GM23338 (cell line): ENCODE measurements around the gene FNDC7. TPM values are rescaled to one million over a fixed set of nuclear protein-coding genes. Genes with fewer than 3 reads are reported as not detected.

ENCODE experiments used
- ATAC-seq: fragments of 200-7000 bp; cut with Tn5 transposase; 3 replicates; pipeline ENCODE4 v1.9.1; 2020
- DNase-seq: peaks from one replicate; pipeline ENCODE4 v3.0.0-alpha.2; 2015; ENCODE audit warnings: low spot score
- H2AFZ ChIP-seq: fragments of 200-600 bp; sonication (generic); 2 replicates; pipeline ENCODE4 v1.8.0; 2016; ENCODE audit warnings: antibody characterized with exemption, mild to moderate bottlenecking, moderate library complexity
- H3F3A ChIP-seq: fragments of 200-600 bp; sonication (generic); replicated peaks from 2 replicates; pipeline ENCODE4 v1.8.0; 2017; ENCODE audit warnings: antibody characterized with exemption, mixed run types, low read depth
- H3K27ac ChIP-seq: fragments of 200-600 bp; sonication (generic); 2 replicates; pipeline ENCODE4 v1.6.1; 2016; ENCODE audit warnings: low read depth
- H3K27me3 ChIP-seq: fragments of 200-600 bp; sonication (generic); 2 replicates; pipeline ENCODE4 v1.8.0; 2016; ENCODE audit warnings: mild to moderate bottlenecking, mixed run types, moderate library complexity; ENCODE audit not compliant: insufficient read depth
- H3K36me3 ChIP-seq: fragments of 200-600 bp; sonication (generic); 2 replicates; pipeline ENCODE4 v1.8.0; 2016; ENCODE audit warnings: mild to moderate bottlenecking; ENCODE audit not compliant: insufficient read depth
- H3K4me1 ChIP-seq: fragments of 200-600 bp; sonication (generic); 2 replicates; pipeline ENCODE4 v1.8.0; 2016; ENCODE audit warnings: mild to moderate bottlenecking, moderate library complexity; ENCODE audit not compliant: insufficient read depth
- H3K4me2 ChIP-seq: fragments of 200-600 bp; sonication (generic); 2 replicates; pipeline ENCODE4 v1.7.1; 2017; ENCODE audit warnings: mixed run types
- H3K4me3 ChIP-seq: fragments of 200-600 bp; sonication (generic); 2 replicates; pipeline ENCODE4 v1.6.1; 2016; ENCODE audit warnings: mixed run types
- H3K79me2 ChIP-seq: fragments of 200-600 bp; sonication (generic); replicated peaks from 2 replicates; pipeline ENCODE4 v1.8.0; 2017; ENCODE audit warnings: mild to moderate bottlenecking; ENCODE audit not compliant: insufficient read depth
- H3K9me2 ChIP-seq: fragments of 200-600 bp; sonication (generic); 2 replicates; pipeline ENCODE4 v1.8.0; 2017; ENCODE audit not compliant: insufficient read depth
- H4K20me1 ChIP-seq: fragments of 200-600 bp; sonication (generic); replicated peaks from 2 replicates; pipeline ENCODE4 v1.8.0; 2017; ENCODE audit warnings: mild to moderate bottlenecking; ENCODE audit not compliant: insufficient read depth
- H3K27ac Mint-ChIP-seq: 2 replicates; pipeline ENCODE4 v1.8.0; 2020; ENCODE audit warnings: inconsistent platforms, mild to moderate bottlenecking, moderate library complexity, mixed read lengths
- H3K27me3 Mint-ChIP-seq: 3 replicates; pipeline ENCODE4 v1.8.0; 2022; ENCODE audit warnings: low read depth, mild to moderate bottlenecking, moderate library complexity, mixed read lengths, inconsistent platforms; ENCODE audit not compliant: insufficient read depth, poor library complexity
- H3K36me3 Mint-ChIP-seq: 3 replicates; pipeline ENCODE4 v1.8.0; 2021; ENCODE audit warnings: low read depth, mild to moderate bottlenecking, inconsistent platforms, moderate library complexity, mixed read lengths
- H3K4me1 Mint-ChIP-seq: 3 replicates; pipeline ENCODE4 v1.8.0; 2020; ENCODE audit warnings: mild to moderate bottlenecking, inconsistent platforms, mixed read lengths
- H3K4me3 Mint-ChIP-seq: 3 replicates; pipeline ENCODE4 v1.8.0; 2021; ENCODE audit warnings: moderate library complexity, mild to moderate bottlenecking, inconsistent platforms, mixed read lengths
- H3K9me3 Mint-ChIP-seq: 3 replicates; pipeline ENCODE4 v1.8.0; 2020; ENCODE audit warnings: moderate library complexity, mild to moderate bottlenecking, inconsistent platforms, mixed read lengths
- EZH2 ChIP-seq: fragments of 200-600 bp; sonication (generic); IDR thresholded peaks from one replicate; pipeline ENCODE4 v1.8.0; 2017; ENCODE audit warnings: antibody characterized with exemption, mild to moderate bottlenecking, low read depth; ENCODE audit not compliant: unreplicated experiment
- EZH2phosphoT487 ChIP-seq: fragments of 200-600 bp; sonication (generic); IDR thresholded peaks from one replicate; pipeline ENCODE4 v1.8.1; 2018; ENCODE audit warnings: antibody characterized with exemption; ENCODE audit not compliant: unreplicated experiment
- JUNB ChIP-seq: IDR thresholded peaks from one replicate; pipeline ENCODE4 v1.6.1; 2016; ENCODE audit warnings: antibody characterized with exemption; ENCODE audit not compliant: unreplicated experiment
- NANOG ChIP-seq: IDR thresholded peaks from 2 replicates; pipeline ENCODE4 v1.6.1; 2016; ENCODE audit warnings: antibody characterized with exemption, borderline replicate concordance
- STAT1 ChIP-seq: IDR thresholded peaks from one replicate; pipeline ENCODE4 v1.6.1; 2016; ENCODE audit warnings: antibody characterized with exemption; ENCODE audit not compliant: unreplicated experiment
- ZNF114 ChIP-seq: fragments of 250-450 bp; sonication (Bioruptor Pico); IDR thresholded peaks from 2 replicates; pipeline ENCODE4 v1.5.0; 2020; ENCODE audit warnings: mild to moderate bottlenecking, moderate library complexity
- ZNF331 ChIP-seq: fragments of 250-450 bp; sonication (Bioruptor Pico); IDR thresholded peaks from 2 replicates; pipeline ENCODE4 v1.5.0; 2020; ENCODE audit warnings: low read depth, mild to moderate bottlenecking, moderate library complexity
- polyA plus RNA-seq: library from polyadenylated mRNA; unstranded; fragments of >200 nt; fragmentation: Nextera tagmentation; extraction: Ambion mirVana; gene quantifications from 2 replicates; pipeline ENCODE4 v1.2.1, GENCODE V29; 2016
- total RNA-seq: library from RNA; depleted of rRNA; stranded (reverse); fragments of >200 nt; shearing (Covaris generic); gene quantifications from 2 replicates; pipeline ENCODE4 v1.2.3, GENCODE V29; 2014
- TF ChIP-seq, protein P1 (sequence below), 2 experiments: fragments of 200-600 bp in 1 of 2; sonication (generic) in 1 of 2; conservative IDR thresholded peaks; 2 replicates each; pipeline versions ENCODE4 v1.5.1 to v1.6.1; 2016 to 2017; ENCODE audit warnings: antibody characterized with exemption in 2 of 2, low read depth in 2 of 2, mild to moderate bottlenecking in 2 of 2, moderate library complexity in 1 of 2
- TF ChIP-seq, protein P2 (sequence below): IDR thresholded peaks from one replicate; pipeline ENCODE4 v1.6.1; 2018; ENCODE audit warnings: antibody characterized with exemption; ENCODE audit not compliant: unreplicated experiment
- TF ChIP-seq, protein P3 (sequence below): fragments of 250-450 bp; sonication (Bioruptor Pico); IDR thresholded peaks from 2 replicates; pipeline ENCODE4 v1.5.0; 2020; ENCODE audit warnings: mild to moderate bottlenecking, moderate library complexity

Gene FNDC7
- total and polyA plus RNA-seq, 2 experiments from 2014 or later = 0.06 to 0.28 TPM

DNA sequence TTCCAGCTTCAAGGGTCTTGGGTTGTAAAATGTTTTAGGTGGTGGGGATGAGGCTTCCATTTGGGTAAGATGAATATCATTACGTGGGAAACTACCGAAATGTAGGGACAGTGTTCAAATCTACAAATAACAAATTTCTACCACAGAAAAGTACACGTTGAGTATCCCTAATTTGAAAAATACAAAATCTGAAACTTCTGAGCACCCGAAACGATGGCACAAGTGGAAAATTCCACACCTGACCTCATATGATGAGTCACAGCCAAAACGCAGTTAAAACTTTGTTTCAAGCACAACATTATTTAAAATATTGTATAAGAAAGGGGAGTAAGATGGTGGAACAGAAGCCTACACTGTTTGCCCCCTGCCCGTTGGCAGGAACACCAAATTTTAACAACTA lies 43.0 kb upstream of the FNDC7 start (continued):
- TF ChIP-seq, protein P1, sequence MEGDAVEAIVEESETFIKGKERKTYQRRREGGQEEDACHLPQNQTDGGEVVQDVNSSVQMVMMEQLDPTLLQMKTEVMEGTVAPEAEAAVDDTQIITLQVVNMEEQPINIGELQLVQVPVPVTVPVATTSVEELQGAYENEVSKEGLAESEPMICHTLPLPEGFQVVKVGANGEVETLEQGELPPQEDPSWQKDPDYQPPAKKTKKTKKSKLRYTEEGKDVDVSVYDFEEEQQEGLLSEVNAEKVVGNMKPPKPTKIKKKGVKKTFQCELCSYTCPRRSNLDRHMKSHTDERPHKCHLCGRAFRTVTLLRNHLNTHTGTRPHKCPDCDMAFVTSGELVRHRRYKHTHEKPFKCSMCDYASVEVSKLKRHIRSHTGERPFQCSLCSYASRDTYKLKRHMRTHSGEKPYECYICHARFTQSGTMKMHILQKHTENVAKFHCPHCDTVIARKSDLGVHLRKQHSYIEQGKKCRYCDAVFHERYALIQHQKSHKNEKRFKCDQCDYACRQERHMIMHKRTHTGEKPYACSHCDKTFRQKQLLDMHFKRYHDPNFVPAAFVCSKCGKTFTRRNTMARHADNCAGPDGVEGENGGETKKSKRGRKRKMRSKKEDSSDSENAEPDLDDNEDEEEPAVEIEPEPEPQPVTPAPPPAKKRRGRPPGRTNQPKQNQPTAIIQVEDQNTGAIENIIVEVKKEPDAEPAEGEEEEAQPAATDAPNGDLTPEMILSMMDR (conservative IDR thresholded peaks at IDR 0.05; ENCODE audit: low read depth in 2 of 2) = no peak
- TF ChIP-seq EZH2 (no peak), ZNF331 (CRISPR knock-in tag) (no peak), EZH2phosphoT487 (no peak)

GRCh38 chr1:108670131-108670773 lies 42.5 kb upstream of the FNDC7 start:
- DNase-seq (no peak), ATAC-seq (no peak)
- H3K4me3 Mint-ChIP-seq = no peak overlapping the region
- H3K36me3 Mint-ChIP-seq = peaks cover 10% of the 10 kb centered on the region
- Histone ChIP-seq H3K79me2 (no peaks in the 10 kb centered on the region), H3K4me1 (no peaks in the 10 kb centered on the region), H3F3A (no peaks in the 10 kb centered on the region), H2AFZ (no peak overlapping the region), H3K4me3 (no peak overlapping the region), H3K4me2 (no peak overlapping the region), H3K27me3 (no peaks in the 10 kb centered on the region), H3K27ac (no peak overlapping the region), H3K36me3 (no peaks in the 10 kb centered on the region), H3K9me2 (no peaks in the 10 kb centered on the region), H4K20me1 (no peaks in the 10 kb centered on the region)
- no peaks in the 10 kb centered on the region; the same call in 2 of the 3 replicates for H3K4me1 Mint-ChIP-seq
- H3K27me3 Mint-ChIP-seq = peaks cover 4% of the 10 kb centered on the region
- H3K9me3 Mint-ChIP-seq = peaks cover 19% of the 10 kb centered on the region
- H3K27ac Mint-ChIP-seq = no peak overlapping the region
- TF ChIP-seq, protein P2, sequence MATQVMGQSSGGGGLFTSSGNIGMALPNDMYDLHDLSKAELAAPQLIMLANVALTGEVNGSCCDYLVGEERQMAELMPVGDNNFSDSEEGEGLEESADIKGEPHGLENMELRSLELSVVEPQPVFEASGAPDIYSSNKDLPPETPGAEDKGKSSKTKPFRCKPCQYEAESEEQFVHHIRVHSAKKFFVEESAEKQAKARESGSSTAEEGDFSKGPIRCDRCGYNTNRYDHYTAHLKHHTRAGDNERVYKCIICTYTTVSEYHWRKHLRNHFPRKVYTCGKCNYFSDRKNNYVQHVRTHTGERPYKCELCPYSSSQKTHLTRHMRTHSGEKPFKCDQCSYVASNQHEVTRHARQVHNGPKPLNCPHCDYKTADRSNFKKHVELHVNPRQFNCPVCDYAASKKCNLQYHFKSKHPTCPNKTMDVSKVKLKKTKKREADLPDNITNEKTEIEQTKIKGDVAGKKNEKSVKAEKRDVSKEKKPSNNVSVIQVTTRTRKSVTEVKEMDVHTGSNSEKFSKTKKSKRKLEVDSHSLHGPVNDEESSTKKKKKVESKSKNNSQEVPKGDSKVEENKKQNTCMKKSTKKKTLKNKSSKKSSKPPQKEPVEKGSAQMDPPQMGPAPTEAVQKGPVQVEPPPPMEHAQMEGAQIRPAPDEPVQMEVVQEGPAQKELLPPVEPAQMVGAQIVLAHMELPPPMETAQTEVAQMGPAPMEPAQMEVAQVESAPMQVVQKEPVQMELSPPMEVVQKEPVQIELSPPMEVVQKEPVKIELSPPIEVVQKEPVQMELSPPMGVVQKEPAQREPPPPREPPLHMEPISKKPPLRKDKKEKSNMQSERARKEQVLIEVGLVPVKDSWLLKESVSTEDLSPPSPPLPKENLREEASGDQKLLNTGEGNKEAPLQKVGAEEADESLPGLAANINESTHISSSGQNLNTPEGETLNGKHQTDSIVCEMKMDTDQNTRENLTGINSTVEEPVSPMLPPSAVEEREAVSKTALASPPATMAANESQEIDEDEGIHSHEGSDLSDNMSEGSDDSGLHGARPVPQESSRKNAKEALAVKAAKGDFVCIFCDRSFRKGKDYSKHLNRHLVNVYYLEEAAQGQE = no peak
- TF ChIP-seq NANOG (no peak), ZNF114 (CRISPR knock-in tag) (no peak), JUNB (no peak), STAT1 (no peak), ZNF331 (CRISPR knock-in tag) (no peak), EZH2 (no peak)
- TF ChIP-seq, protein P1 (conservative IDR thresholded peaks at IDR 0.05; ENCODE audit: low read depth in 2 of 2) = no peak
- TF ChIP-seq, protein P3, sequence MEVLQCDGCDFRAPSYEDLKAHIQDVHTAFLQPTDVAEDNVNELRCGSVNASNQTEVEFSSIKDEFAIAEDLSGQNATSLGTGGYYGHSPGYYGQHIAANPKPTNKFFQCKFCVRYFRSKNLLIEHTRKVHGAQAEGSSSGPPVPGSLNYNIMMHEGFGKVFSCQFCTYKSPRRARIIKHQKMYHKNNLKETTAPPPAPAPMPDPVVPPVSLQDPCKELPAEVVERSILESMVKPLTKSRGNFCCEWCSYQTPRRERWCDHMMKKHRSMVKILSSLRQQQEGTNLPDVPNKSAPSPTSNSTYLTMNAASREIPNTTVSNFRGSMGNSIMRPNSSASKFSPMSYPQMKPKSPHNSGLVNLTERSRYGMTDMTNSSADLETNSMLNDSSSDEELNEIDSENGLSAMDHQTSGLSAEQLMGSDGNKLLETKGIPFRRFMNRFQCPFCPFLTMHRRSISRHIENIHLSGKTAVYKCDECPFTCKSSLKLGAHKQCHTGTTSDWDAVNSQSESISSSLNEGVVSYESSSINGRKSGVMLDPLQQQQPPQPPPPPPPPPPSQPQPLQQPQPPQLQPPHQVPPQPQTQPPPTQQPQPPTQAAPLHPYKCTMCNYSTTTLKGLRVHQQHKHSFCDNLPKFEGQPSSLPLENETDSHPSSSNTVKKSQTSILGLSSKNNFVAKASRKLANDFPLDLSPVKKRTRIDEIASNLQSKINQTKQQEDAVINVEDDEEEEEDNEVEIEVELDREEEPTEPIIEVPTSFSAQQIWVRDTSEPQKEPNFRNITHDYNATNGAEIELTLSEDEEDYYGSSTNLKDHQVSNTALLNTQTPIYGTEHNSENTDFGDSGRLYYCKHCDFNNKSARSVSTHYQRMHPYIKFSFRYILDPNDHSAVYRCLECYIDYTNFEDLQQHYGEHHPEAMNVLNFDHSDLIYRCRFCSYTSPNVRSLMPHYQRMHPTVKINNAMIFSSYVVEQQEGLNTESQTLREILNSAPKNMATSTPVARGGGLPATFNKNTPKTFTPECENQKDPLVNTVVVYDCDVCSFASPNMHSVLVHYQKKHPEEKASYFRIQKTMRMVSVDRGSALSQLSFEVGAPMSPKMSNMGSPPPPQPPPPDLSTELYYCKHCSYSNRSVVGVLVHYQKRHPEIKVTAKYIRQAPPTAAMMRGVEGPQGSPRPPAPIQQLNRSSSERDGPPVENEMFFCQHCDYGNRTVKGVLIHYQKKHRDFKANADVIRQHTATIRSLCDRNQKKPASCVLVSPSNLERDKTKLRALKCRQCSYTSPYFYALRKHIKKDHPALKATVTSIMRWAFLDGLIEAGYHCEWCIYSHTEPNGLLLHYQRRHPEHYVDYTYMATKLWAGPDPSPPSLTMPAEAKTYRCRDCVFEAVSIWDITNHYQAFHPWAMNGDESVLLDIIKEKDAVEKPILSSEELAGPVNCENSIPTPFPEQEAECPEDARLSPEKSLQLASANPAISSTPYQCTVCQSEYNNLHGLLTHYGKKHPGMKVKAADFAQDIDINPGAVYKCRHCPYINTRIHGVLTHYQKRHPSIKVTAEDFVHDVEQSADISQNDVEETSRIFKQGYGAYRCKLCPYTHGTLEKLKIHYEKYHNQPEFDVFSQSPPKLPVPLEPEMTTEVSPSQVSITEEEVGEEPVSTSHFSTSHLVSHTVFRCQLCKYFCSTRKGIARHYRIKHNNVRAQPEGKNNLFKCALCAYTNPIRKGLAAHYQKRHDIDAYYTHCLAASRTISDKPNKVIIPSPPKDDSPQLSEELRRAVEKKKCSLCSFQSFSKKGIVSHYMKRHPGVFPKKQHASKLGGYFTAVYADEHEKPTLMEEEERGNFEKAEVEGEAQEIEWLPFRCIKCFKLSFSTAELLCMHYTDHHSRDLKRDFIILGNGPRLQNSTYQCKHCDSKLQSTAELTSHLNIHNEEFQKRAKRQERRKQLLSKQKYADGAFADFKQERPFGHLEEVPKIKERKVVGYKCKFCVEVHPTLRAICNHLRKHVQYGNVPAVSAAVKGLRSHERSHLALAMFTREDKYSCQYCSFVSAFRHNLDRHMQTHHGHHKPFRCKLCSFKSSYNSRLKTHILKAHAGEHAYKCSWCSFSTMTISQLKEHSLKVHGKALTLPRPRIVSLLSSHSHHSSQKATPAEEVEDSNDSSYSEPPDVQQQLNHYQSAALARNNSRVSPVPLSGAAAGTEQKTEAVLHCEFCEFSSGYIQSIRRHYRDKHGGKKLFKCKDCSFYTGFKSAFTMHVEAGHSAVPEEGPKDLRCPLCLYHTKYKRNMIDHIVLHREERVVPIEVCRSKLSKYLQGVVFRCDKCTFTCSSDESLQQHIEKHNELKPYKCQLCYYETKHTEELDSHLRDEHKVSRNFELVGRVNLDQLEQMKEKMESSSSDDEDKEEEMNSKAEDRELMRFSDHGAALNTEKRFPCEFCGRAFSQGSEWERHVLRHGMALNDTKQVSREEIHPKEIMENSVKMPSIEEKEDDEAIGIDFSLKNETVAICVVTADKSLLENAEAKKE (CRISPR knock-in tag) = no peak
